HL-60 (cell line): ENCODE measurements around the gene TFAP2D.

Experiments
- DNase-seq, 2 experiments: peaks; one replicate each; pipeline ENCODE4 v3.0.0-alpha.2; 2010 to 2020; ENCODE audit warnings: low read depth in 1 of 2, low spot score in 1 of 2
- H3K27ac ChIP-seq: fragments of 250-450 bp; sonication (Bioruptor Pico); replicated peaks from 2 replicates; pipeline ENCODE4 v1.5.1; 2020; ENCODE audit warnings: mild to moderate bottlenecking, moderate library complexity
- H3K27me3 ChIP-seq: fragments of 250-450 bp; sonication (Bioruptor Pico); 2 replicates; pipeline ENCODE4 v1.5.1; 2021; ENCODE audit warnings: mild to moderate bottlenecking, moderate library complexity; ENCODE audit not compliant: insufficient read depth, poor library complexity, severe bottlenecking
- H3K4me3 ChIP-seq: replicated peaks from 2 replicates; pipeline ENCODE4 v1.5.1; 2011; ENCODE audit warnings: mild to moderate bottlenecking, control low read depth, low read length; ENCODE audit not compliant: insufficient read depth
- CTCF ChIP-seq: IDR thresholded peaks from one replicate; pipeline ENCODE4 v1.5.1; 2011; ENCODE audit warnings: low read length, control low read depth, inconsistent platforms; ENCODE audit not compliant: insufficient read depth
- GABPA ChIP-seq: IDR thresholded peaks from 2 replicates; pipeline ENCODE4 v1.6.1; 2012; ENCODE audit warnings: low read depth
- POLR2AphosphoS5 ChIP-seq: IDR thresholded peaks from 2 replicates; pipeline ENCODE4 v1.6.1; 2012; ENCODE audit warnings: low read depth
- REST ChIP-seq: IDR thresholded peaks from 2 replicates; pipeline ENCODE4 v1.6.1; 2012; ENCODE audit warnings: low read depth; ENCODE audit not compliant: insufficient replicate concordance
- SPI1 ChIP-seq: IDR thresholded peaks from 2 replicates; pipeline ENCODE4 v1.6.1; 2012; ENCODE audit warnings: low read depth, mild to moderate bottlenecking, borderline replicate concordance

Gene TFAP2D

GRCh38 chr6:50822078-50822476 is 108.8 kb downstream of the TFAP2D start:
- peaks cover 73% of the 10 kb centered on the region for H3K27me3 ChIP-seq
- no peak for TF ChIP-seq CTCF
- no peak for TF ChIP-seq GABPA
- no peak for TF ChIP-seq SPI1
- no peak for TF ChIP-seq POLR2AphosphoS5
- TF ChIP-seq REST = no peak
- no peak for DNase-seq
- H3K4me3 ChIP-seq = no peak overlapping the region
- H3K27ac ChIP-seq = no peak overlapping the region
